ENCODE results near the gene EGR1.
A peak's percentile ranks its signal among the peaks of the same experiment; 100 is the strongest.

The EGR1 gene

GRCh38 chr5:138454121-138454520 lies 11.2 kb upstream of the EGR1 start:
- DNase-seq: no peak

GRCh38 chr5:138455232-138455930 lies 9.9 kb upstream of the EGR1 start:
- DNase-seq: no peak

DNA sequence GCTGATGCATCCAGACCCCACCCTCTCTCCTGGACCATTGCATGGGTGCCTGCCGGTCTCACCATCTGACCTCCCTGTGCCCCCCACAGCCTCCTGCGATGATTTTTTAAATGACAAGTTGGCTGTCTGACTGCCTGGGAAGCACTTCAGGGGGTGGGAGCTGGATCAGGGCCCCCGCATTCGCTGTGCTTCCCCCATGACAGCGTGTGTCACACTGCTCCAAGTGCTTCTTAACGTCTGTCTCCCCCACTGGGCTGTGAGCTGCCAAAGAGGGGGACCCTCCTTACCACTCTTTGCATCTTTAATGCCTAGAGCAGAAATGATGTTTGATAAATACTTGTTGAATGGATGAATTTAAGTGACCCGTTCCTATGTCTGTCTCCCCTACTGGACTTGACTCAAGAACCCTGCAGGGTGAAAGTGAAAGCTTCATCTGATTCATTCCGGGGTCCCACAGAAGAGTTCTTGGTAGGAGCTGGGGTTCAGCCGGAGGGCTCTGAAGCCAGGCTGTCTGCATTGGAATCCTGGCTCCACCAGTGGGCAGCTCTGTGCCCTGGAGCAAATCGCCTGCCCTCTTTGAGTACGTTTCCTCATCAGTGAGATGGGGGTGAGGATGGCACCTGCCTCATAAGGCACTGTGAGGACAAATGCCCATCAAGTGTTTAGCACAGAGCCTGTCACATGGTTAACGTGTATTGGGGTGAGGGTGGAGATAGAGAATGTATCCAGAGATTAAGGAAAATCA lies 7.6 kb upstream of the EGR1 start:
- DNase-seq: no peak

GRCh38 chr5:138458384-138458783 lies 6.9 kb upstream of the EGR1 start:
- no peak for DNase-seq

DNA sequence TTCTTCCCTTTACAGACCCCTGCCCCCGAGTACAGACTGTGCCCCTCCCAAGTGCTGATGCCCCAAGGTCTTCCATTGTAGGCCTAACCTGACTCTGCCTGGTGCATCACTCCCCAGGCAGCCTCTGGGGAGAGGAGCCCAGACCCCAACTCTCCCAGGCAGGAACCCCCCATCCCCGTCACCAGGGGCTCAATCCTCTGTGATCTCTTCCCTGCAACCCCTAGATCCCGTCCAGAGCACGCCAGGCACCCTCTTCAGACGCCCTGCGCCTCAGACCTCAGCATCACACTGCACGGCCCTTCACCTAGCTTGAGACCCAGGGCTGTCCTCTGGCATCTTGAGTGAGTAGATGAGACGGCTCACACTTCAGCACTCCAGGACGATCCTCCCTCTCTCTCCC lies 6.4 kb upstream of the EGR1 start:
- no peak for DNase-seq

DNA sequence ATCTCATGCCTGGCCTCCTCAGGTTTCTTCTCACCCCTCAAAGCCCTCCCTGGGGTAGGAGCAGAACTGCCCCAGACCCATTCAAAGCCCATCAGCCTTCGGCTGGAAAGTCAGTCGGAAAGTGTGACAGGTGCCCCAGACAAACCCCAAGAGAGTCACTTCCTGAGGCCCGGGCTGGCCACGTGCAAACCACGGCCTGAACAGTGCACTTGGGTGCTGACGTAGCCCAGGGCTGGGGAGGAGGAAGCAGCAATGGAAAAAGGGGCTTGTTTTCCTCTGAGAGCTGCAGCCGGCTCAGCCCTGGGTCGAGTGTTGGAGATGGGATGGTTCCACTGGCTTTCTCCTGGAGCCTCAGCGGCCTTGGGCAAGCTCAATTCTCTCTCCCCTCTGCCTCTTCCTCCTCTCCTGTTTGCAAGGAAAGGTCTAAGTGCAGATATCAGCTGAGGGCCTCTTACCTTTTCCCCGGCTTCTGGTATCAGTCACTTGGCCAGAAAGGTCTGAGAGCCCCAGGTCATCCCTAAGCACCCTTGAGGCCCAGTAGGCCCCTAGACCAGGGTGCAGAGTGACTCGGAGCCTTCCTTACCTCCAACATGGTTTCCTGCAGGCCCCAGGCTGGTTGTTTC lies 5.9 kb upstream of the EGR1 start:
- peak; percentile 74 for DNase-seq

GRCh38 chr5:138460032-138460693 lies 5.1 kb upstream of the EGR1 start:
- DNase-seq: no peak

- no peak for DNase-seq
These were observed 3.7 kb upstream of the EGR1 start for GRCh38 chr5:138461343-138462125.

DNA sequence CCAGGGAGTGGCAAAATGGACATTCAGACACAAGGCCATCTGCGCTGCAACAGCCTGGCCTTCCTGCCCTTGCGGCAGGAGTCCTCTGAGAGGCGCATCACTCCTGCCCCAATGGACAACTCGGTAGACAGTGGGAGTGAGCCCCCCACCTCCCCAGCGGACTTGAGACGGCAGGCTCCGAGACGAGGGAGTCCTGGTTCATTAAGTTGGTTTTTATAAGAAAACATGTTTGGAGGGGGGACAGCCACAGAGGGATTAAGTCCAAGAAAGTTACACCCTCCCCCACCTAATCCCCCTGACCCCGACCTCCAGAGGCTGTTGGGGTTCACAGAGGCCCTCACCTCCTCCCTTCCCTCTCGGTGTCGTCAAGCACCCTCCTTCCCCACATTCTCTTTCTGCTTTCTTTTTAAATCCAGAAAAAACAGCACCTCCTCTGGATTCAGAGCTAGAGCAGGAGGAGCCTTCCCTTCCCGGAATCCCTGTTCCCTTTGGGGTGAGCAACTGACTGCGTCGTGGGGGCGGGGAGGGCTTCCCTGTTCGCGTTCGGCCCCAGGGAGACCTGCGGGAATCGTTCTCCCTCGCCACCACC lies 1.8 kb upstream of the EGR1 start:
- DNase-seq: no peak

DNA sequence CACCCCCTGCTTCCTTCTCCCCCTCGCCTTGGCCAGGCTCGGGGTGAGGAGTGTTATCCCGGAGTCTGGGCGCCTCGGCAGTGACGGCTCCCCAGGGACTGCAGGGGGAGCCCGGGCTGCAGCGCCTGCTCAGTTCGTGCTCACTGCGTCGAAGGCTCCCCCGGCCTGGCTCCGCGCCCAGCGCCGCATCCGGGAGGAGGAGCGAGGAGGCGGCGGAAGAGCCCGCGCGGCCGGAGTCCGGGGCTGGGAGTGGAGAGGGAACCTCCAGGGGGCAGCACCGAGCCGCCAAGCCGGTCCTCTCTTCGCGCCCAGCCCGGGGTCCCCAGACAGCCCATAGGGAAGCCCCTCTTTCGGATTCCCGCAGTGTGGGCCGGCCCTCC lies 1.3 kb upstream of the EGR1 start:
- DNase-seq: peak; percentile 96

DNA sequence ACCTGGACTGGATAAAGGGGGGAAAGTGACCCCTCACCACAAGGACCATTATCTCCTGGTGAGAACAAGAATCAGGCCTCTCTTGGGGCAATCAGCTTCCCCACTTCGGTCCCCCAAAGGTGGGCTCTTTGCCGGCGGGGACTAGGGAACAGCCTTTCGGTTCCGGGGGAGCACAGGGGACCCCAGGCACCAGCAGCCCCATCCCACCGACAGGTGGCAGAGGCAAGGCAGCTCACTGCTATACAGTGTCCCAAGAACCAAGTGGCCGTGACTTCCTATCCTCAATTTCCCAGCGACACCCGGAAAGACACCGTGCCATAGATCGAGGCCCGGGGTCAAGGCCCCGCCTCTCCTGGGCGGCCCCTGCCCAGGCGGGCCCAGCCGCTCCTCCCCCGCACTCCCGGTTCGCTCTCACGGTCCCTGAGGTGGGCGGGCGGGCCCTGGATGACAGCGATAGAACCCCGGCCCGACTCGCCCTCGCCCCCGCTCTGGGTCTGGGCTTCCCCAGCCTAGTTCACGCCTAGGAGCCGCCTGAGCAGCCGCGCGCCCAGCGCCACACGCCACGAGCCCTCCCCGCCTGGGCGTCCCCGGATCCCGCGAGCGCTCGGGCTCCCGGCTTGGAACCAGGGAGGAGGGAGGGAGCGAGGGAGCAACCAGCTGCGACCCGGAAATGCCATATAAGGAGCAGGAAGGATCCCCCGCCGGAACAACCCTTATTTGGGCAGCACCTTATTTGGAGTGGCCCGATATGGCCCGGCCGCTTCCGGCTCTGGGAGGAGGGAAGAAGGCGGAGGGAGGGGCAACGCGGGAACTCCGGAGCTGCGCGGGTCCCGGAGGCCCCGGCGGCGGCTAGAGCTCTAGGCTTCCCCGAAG lies 655 bp upstream of the EGR1 start:
- DNase-seq: peak; percentile 95

DNA sequence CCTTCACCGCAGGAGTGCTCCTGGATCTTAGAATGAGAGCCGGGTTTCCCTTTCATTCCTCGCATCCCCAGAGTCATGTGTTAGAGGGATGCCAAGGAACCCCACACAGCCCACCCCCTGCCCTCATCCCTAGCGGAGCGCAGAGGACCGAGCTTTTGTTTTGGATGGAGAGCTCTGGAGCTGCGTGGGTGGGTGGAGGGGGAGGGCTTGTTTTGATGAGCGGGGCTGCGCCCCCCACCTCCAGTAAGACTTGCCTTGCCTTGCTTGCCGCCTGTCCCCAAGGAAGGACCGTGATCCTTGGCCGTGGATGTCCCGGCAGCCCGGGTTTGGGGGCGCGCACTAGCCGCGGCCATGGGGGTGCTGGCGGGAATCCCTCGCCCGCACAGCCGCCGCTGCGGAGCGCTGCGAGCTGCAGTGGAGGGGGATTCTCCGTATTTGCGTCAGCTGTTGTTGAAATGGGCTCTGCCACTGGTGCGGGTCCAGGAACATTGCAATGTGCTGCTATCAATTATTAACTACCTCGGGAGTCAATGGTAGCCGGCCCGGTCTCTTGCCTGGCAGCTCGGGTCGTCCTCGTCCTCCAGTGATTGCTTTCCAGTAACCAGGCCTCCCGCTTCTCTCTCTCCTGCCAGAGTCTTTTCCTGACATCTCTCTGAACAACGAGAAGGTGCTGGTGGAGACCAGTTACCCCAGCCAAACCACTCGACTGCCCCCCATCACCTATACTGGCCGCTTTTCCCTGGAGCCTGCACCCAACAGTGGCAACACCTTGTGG lies 1.0 kb downstream of the EGR1 start:
- DNase-seq: no peak

GRCh38 chr5:138466900-138467710 lies 1.8 kb downstream of the EGR1 start:
- no peak for DNase-seq

- DNase-seq: no peak
These were observed 2.4 kb downstream of the EGR1 start for GRCh38 chr5:138467711-138468132.

DNA sequence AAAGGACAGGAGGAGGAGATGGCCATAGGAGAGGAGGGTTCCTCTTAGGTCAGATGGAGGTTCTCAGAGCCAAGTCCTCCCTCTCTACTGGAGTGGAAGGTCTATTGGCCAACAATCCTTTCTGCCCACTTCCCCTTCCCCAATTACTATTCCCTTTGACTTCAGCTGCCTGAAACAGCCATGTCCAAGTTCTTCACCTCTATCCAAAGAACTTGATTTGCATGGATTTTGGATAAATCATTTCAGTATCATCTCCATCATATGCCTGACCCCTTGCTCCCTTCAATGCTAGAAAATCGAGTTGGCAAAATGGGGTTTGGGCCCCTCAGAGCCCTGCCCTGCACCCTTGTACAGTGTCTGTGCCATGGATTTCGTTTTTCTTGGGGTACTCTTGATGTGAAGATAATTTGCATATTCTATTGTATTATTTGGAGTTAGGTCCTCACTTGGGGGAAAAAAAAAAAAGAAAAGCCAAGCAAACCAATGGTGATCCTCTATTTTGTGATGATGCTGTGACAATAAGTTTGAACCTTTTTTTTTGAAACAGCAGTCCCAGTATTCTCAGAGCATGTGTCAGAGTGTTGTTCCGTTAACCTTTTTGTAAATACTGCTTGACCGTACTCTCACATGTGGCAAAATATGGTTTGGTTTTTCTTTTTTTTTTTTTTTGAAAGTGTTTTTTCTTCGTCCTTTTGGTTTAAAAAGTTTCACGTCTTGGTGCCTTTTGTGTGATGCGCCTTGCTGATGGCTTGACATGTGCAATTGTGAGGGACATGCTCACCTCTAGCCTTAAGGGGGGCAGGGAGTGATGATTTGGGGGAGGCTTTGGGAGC lies 3.1 kb downstream of the EGR1 start:
- DNase-seq: no peak

GRCh38 chr5:138468966-138469539 lies 3.8 kb downstream of the EGR1 start:
- no peak for DNase-seq

- DNase-seq: no peak
These were observed 4.5 kb downstream of the EGR1 start for GRCh38 chr5:138469540-138470321.

All from CD4-positive, alpha-beta T cell treated with Interleukin-17A for 4 hours (primary cell).